ENCODE results near the gene STARD13.

STARD13 gene

DNA sequence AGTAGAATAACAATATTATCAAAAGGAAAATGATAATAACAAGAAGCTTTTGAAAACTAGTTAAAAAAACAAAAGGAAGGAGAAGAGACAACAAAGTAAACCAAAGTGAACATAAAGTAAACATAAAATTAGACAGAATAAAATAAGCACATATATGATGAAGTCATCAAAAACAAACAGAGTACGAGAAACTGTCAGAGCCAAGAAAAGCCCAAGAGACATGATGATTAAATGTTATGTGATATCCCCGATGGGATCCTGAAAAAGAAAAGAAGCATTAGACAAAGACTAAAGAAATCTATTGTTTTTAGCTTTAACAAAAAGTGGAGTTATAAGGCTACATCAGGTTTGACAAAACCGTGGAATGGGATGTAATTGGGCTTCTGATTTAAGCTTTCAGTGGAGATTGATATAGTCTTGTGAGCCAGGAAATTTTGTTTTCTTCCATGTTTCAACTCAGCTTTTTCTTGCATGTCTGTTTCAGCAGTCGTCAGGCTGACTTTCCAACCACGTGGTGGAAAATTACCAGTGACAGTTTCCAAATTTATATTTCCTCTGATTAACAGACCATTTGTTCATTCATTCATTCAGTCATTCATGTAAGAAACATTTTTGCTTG, 204.5 kb downstream of the STARD13 start:
- no peak for DNase-seq

DNA sequence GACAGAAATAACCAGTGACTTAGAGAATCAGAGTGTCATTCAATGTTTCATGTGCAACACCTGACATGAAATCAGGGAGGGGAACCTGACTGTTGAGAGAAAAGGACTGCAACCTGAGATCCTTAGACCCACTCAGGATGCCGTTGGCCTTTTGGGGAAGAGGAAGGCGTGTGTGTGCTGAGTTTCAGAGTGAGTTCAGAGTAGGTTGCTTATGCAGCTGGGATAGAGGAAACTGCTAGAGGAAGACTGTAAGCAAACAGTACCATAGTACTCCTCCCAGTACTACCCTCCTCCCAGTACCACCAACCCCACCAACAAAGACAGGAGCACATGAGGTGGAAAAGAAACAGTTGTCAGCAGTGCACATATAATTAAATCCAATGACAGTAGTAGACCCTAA, 205.6 kb downstream of the STARD13 start:
- no peak for DNase-seq

DNA sequence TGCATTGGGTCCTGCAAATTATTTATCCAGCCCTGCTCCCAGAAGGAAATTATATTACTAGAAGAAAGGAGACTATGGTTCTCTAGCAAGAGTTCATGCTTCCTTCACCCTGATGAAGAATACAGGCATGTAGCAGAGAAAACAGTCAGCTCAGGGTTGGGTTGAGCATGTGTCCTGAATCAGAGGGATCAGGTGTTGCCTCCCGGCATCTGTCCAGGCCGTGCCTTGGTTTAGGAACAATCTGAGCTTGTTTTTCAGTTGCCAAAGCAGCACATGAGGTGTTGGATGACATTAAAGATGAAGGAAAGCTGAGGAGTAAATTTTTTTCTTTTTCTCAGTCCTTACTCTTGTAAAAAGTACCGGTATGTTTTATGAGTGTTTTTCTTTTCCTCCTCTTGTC, 207.3 kb downstream of the STARD13 start:
- peak in 1 of 2 experiments; percentile 2 for DNase-seq

DNA sequence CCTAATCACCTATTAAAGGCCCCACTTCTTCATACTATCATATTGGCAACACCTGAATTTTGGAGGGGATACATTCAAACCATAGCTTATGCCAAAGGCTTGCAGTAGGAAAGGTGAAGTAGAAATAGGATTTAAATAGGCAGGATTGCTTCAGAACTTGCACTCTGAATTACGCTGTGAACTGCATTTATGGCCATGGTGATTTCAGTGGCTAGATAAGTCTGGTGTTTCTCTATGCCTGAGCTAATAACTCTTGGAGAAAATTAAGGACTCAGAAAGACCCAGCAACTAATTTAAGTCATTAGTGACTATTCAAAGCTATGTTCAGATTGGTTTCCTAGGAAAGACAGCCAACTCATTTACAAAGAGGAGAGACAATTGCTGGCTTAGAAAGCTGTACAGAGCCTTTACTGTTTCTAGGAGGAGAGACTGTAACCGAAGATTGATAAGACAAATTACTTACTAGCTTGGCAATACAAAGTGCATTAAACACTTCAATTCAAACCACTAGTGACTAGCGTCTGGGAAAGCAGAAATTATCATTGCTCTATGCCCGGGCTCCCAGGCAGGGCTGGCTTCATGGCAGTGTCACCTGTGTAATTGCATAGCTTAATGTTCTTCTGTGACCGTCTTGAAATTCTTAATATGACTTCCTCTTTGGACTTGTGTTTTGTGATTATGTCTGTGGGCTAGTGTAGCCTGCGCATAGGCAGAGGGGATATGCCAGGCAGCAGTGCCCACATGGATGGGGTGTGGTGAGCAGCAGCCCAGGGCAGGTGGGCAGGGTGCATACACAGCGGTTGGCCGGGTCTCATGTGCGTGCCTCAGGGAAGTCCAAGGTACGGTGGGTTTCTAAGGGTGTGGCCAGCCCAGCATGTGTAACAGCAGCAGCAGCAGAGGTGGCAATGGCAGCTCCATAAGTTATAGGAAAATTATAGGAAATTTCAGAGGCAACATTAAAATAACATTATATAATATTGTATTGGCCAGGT, 209.3 kb downstream of the STARD13 start:
- DNase-seq: no peak

DNA sequence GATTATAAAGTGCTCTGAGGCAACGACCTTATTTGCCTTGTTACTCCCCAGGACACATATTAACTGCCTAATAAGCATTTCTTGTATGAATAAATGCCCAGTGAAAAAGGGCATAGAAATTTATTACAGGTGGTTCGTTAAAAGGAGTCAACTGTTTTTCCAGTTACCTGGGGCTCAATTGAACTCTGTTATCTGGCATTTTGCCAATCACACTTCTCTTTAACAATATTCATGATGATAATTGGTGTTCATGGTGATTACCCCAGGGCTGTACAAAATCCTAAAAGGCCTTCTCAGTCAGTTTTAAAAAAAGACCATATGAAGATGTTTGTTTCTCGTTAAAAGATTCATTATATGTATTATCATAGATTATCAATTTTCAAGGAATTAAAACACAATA, 212.2 kb downstream of the STARD13 start:
- no peak for DNase-seq

DNA sequence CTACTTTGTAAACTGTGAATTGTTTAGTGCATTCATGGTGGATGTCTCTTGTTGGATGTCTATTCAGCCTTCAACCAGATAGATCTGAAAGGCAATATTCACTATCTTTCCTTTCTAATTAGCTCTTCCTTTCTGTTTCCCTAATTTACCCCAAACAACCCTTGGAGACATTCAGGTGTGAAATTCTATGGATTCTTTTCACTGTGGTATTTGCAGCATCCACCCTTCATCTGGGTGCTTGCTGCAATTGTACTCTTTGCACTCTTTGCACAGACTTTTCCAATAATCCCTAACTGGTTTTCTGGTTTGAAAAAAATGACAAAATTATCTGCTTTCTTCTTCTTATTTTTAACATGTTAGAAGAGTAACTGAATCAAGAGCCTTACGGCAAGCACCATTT, 212.8 kb downstream of the STARD13 start:
- no peak for DNase-seq

DNA sequence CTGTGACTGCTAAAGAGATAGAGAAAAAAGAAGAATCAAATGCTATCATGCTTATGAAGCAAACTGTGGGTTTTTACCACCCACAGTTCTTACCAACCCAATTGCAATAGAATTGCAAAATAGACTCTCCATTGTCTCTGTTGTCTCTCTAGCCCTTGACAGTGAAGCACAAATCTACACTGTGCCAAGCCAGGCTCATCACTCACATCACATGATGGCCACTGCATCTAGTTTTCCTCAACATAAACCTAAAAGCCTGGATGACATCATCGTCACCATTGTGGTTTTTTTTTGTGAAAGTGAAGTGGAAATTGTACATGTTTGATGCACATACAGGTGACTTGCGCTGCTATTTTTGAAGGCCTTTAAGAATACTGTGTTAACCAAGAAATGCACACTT, 213.3 kb downstream of the STARD13 start:
- no peak for DNase-seq

DNA sequence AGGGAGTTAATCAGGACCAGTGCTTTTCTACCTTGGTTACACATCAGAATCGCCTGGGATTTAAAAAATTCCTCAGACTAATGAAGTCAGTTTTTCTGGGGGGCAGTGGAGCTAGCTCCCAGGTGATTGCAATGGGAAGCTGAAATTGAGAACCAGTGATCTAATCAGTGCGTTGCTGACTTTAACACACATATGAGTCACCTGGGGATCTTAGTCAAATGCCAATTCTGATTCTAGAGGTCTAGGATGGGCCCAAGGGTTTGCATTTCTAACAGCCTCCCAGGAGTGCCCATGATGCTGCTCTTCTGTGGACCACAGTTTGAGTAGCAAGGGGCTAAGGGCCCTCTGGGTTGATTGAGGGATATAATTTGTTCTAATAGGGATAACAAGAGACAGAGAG, 214.8 kb downstream of the STARD13 start:
- DNase-seq: no peak

DNA sequence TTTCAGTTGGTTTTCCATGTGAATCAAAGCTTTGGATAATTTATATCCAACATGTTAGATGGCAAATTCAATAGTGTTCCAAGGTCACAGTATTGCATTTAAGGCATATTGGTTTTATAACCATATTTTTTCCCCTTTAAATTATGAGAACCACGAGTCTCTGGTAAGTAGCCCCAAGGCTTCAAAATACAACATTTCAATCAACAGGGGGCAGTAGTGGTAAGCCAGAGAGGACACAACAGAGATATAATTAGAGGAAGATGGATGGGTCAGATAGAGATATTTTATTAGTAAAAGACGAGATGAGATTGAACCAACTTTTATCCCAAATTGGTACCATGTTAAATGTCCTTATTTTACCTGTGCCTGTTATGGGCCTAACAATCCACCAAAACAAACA, 216.2 kb downstream of the STARD13 start:
- peak in 1 of 2 experiments; percentile 26 for DNase-seq

DNA sequence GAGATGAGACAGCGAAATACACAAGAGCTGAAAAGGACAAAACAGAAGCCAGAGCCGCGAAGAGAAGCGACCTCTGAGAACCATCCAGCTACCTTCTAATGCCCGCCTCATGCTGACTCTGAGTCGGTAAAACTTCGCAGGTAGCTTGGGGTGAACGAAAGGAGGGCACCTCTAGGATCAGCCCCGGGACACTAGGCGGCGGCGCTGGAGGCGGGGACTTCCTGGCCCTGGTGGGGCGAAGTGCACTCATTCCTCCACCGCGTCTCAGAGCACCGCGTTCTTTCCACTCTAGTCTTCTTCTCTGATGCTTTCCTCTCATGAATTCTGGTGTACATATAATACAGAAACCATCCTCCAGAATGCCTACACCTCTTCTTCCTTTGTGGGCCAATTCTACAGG, 219.2 kb downstream of the STARD13 start:
- DNase-seq: no peak

DNA sequence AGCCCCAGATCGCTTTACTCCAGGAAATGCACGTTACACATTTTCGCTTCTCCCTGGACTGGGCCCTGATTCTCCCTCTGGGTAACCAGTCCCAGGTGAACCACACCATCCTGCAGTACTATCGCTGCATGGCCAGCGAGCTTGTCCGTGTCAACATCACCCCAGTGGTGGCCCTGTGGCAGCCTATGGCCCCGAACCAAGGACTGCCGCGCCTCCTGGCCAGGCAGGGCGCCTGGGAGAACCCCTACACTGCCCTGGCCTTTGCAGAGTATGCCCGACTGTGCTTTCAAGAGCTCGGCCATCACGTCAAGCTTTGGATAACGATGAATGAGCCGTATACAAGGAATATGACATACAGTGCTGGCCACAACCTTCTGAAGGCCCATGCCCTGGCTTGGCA, 224.7 kb downstream of the STARD13 start:
- DNase-seq: no peak

DNA sequence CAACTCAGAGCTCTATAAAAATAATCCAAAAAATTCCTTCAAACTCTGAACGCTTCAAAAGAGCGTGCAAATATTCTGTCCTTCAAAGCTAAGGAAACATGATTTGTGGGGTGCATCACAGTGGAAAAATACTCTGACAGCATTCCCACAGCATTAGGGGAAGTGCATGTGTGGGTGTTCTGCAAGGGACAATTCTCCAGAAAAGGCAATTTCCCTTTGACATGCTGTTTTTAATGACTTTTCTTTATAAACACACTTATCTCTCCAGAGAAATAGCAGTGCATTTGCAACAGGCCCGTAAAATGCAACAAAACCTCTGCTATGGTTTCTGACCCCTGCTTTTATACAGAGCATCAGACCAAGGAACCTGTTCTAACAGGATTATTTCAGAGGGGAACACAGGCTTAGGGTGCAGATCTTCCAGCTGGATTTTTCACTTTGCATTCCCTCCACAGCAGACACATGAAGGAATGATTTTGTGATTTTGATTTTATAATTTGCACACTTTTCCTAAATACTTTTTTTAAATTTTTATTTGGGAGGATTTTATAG, 226.7 kb downstream of the STARD13 start:
- no peak for DNase-seq

DNA sequence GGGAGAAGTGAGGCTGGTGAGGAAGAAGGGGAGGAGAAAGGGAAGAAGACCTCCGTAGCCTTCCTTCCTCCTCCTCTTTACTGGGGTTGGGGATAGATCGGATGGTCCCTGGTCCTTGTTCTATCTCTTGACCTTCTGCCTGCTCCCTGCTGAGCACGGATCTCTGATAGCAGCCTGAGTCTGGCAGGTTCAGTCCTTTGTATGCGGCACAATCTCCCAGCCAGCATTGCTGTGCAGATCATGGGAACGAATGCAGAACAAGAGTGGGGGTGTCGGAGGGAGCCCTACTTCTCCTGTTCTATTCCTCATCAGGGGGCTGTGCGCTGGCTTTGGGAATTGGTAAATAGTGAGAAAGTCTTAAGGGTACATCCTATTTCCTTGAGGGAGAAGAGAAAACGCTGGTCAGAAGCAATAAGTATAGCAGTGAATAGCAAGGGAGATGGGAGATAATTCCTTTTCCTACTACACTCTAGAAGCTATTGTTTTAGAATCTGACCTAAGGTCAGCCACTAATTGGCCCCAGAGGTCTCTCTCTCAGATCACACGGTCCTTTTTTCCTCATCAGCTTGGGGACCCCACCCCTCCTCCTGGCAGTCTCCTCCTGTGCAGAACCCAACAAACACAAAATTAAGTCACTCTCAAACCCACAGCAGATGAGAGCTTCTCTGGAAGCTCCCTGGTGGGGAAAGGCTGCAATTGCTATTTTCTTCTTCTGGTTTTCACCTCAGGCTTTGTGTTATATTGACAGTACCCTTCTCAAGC, 228.4 kb downstream of the STARD13 start:
- DNase-seq: peak in 1 of 2 experiments; percentile 5

DNA sequence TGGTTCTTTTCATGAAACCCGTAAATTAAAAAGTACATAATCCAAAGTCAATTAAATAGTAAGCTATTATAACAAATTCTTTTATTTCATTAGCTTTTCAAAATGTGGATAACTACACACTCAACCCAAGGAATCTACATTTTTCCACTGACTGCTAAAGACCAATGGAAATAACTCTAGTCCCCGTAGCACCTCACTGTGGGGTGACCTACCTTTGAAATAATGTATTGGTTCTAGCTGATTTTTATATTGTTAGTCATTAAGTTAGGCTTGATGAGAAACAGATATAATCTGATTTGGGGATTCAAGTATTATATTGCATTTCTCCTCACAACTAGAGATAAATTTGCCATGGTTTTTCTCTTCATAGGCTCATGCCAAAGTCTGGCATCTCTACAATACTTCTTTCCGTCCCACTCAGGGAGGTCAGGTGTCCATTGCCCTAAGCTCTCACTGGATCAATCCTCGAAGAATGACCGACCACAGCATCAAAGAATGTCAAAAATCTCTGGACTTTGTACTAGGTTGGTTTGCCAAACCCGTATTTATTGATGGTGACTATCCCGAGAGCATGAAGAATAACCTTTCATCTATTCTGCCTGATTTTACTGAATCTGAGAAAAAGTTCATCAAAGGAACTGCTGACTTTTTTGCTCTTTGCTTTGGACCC, 232.0 kb downstream of the STARD13 start:
- DNase-seq: no peak
